ENCODE data around the gene GNB1L.

Gene GNB1L

GRCh38 chr22:19807161-19807913 lies 47.3 kb downstream of the GNB1L start:
- no peak for DNase-seq

- DNase-seq = no peak
Observed at GRCh38 chr22:19806213-19807160, 48.2 kb downstream of the GNB1L start.

GRCh38 chr22:19805821-19806212 lies 48.9 kb downstream of the GNB1L start:
- no peak for DNase-seq

- no peak for DNase-seq
Observed at GRCh38 chr22:19803736-19804267, 50.9 kb downstream of the GNB1L start.

DNA sequence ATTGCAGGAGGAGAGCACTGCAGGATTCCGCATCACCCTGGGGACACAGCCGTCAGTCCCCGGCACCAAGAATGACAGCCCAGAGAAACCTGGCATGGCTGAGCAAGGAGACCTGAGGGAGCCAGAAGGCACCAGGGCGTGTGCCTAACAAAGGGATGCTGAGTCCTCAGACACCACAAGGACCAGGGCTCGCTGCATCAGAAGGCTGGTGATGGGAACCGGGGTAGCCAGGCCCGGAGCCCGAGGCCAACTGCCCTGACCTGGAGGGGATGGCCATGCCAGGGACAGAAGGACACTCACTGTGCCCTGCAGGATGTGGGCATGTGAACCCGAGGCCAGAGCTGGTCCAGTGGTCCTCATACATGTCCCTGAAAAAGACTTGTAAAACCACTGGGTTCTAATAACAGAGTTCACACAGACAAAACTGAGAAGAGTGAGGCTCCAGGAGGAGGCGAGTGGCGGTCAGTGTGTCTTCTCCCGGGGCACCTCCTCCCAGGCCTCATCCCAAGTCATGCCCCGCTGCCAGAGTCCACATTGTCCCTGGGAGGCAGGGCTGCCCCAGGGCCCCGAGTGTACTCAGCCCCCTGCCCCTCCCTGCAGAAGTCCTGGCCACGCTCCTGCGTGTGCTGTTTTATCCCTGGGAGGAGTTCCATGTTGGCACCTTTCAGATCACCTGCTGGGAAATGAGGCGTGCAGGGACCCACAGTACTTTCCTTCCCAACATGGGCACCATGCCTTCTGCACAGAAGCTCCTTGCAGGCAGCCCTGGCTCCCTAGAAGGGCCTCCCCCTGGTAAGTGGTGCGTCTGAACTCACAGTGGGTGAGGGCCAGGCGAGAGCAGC lies 51.6 kb downstream of the GNB1L start:
- no peak for DNase-seq

- no peak for DNase-seq
Observed at GRCh38 chr22:19802001-19802893, 52.4 kb downstream of the GNB1L start.

GRCh38 chr22:19801340-19802000 lies 53.2 kb downstream of the GNB1L start:
- DNase-seq = no peak

DNA sequence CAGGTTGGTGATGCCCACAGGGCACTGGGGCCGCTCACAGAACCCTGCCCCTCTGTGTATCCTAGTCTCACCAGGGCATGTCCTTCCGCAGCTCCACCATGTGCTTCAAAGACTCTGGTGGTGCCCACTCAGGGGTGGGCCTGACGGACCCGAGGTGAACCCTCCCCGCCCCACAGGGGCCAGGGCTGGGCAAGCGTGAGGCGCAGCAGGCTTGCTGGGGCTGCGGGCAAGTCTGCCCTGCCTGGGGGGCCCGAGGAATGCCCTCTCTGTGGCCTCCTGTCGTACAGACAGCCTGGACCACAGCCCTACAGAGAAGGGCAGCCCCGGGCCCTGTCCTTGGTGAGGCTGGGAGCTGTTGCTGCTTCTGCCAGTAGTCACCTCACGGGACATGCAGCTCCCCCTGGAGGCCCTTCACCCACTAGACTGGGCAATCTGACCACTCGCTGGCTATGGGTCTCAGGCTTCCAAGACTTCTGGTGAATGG lies 53.9 kb downstream of the GNB1L start:
- no peak for DNase-seq

DNA sequence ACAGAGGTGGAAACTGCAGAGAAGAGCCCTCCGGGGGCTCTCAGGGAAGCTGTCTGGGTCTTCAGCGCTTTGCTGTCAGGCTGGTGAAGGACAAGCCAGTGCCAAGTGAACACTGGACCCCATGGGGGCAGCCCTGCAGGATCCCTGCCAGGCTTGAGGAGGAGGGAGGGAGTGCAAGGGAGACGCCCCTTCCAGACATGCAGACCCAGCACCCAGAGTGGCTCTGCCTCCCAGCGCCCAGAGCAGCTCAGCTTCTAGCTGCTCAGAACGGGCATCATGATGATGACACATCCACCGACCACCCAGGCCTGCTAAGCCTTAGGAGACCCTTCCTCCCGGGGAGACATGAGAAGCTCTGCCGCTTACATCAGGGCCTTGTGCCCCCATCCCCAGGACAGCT lies 54.4 kb downstream of the GNB1L start:
- DNase-seq = no peak

DNA sequence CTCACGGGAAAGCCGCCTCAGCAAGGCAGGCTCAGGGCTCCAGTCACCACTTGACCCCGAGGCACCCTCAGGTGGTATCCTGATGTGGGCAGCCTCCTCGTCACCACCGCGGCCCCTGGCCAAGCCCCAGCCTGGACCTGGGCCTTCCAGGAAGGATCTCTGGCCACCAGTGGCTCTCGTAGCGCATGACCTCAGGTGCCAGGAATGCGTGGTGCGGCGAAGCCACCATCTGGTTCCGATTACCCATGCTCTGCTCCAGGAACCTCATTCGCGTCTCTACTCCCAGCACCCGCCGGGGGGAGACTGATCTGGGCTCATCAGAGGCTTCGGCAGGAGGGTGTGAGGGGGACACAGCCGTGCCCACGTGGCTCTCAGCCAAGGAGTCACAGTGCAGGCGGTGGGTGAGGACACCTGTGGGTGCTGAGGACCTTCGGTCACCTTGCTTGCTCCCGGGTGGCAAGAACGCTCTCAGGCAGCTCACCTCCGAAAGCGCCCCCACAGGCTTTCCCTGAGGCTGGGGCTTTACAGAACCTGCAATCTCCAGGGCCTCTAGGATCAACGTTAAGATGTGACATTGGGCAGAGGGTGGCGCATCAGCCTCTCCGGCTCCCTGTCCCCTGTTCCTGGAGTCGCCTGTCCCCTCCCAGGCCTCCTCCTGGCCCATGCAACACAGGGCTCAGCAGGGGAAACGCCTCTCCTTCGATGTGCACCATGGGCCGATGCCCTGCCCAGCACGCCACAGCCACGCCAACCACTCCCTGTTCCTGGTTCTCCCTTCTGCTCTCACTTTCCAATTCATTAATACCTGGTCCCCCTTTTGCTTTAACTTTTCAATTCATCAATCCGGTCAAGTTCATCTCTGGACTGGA lies 55.1 kb downstream of the GNB1L start:
- DNase-seq = no peak

- DNase-seq = no peak
Observed at GRCh38 chr22:19798891-19799293, 55.8 kb downstream of the GNB1L start.

- no peak for DNase-seq
Observed at GRCh38 chr22:19798003-19798665, 56.5 kb downstream of the GNB1L start.

DNA sequence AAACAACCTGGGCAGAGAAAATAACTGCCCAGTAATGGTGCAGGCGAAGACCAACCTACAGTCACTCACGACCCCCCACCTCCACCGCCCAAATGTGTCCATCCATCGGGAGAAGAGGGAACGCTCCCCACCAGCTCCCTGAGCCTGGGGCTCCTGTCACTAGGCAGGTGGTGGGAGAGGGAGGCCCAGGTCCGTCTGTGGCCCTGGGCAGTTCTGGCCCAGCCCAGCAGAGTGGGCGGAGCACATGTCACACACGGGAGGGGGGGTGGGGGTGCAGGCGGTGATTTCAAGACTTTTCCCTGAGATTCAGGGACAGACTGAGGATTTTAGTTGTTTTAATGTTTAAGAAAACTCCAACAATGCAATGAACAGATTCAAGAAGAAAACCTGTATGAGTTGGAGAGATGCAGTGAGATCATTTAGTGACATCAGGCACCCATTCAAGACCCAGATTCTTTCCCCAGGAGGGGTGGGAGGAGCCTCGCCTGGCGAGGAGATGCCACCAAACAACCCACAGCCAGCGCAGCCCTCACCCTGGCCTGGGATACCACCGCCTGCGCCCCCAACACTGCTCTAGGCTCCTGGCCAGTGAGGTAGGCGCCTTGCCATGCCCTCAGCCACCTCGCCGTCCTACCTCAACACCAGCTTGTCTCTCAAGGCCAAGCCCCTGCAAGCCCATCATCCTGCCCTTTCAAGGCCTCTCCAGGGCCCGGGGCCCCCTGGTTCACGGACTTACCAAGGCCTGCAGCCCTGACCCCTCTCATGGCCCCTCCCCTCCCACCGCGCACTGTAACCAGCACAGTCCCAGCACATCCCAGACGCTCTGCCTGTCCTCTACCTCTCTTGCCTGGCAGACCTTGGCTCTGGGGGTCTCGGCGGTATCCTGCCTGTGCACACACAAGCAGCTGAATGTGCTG lies 57.3 kb downstream of the GNB1L start:
- no peak for DNase-seq

GRCh38 chr22:19796160-19796559 lies 58.5 kb downstream of the GNB1L start:
- no peak for DNase-seq

GRCh38 chr22:19795617-19796008 lies 59.1 kb downstream of the GNB1L start:
- no peak for DNase-seq

DNA sequence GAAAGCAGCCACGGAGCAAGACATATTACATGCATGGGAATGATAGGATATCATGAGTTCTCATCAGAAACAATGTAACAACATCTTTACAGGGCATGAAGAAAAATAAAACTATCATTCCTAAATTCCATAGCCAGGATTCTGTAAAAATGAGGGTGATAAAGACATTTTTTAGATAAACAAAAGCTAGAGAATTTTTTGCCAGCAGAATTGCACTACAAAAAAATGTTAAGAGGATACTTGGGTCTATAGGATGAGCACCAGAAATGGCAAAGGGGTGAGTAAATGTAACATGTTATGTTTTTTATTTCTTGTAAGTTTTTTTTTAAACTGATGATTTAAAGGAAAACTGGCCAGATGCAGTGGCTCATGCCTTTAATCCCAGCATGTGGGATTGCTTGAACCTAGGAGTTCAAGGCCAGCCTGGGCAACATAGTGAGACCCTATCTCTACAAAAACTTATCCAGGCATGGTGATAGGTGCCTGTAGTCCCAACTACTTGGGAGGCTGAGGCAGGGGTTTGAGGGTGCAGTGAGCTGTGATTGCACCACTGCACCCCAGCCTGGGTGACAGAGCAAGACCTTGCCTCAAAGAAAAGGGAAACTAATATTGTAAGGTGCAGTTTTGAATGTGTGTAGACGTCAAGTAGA lies 60.9 kb downstream of the GNB1L start:
- no peak for DNase-seq

GRCh38 chr22:19793161-19793560 lies 61.5 kb downstream of the GNB1L start:
- no peak for DNase-seq

All from NCI-H2029 treated with DMSO at 0.1 percent for 48 hours (cell line).